ENCODE measurements around the gene NEK3. TPM values are rescaled to one million over a fixed set of nuclear protein-coding genes. Genes with fewer than 3 reads are reported as not detected.
"Not testable (repeated sequence)": the region's sequence is repeated elsewhere in the genome, so short reads cannot be mapped to it uniquely, and the experiment has no call there.

NEK3 gene
- total RNA-seq, 1 experiment from 2014 or later: 13.3 TPM

DNA sequence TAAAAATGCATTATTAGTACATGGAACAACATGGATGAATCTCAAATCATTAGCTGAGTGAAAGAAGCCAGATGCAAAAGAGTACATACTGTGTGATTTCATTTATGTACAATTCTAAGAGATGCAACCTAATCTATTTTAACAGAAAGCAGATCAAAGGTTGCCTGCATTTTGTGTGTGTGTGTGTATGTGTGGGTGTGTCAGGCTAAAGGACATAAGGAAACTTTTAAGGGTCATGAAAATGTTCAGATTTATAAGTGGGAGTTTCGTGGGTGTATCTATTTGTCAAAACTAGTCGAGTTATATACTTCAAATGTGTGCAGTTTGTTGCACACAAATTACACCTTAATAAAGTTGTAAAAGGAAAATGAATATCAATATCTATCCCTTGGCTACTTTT, 17.9 kb upstream of the NEK3 start:
- Histone ChIP-seq H2BK5ac (ENCODE audit: insufficient read length, low read length) (no peak overlapping the region), H2AFZ (ENCODE audit: low read length) (no peak overlapping the region), H3K23me2 (ENCODE audit: insufficient read length, low read depth, low read length, poor library complexity, severe bottlenecking) (no peaks in the 10 kb centered on the region), H3K23ac (ENCODE audit: insufficient read length, low read depth, low read length) (no peak overlapping the region), H3K4ac (ENCODE audit: low read depth, low read length) (no peak overlapping the region), H3K79me1 (ENCODE audit: insufficient read depth, low read depth, low read length, poor library complexity, severe bottlenecking) (no peaks in the 10 kb centered on the region), H3K4me2 (ENCODE audit: insufficient read depth, insufficient read length, low read length) (no peak overlapping the region), H3K9me3 (ENCODE audit: control insufficient read depth, low read depth, low read length) (no peaks in the 10 kb centered on the region), H3K79me2 (ENCODE audit: insufficient read depth, low read length) (no peaks in the 10 kb centered on the region), H3K14ac (ENCODE audit: insufficient read depth, low read length) (no peak overlapping the region), H3K27ac (ENCODE audit: insufficient read length, low read depth, low read length) (no peak overlapping the region), H3T11ph (ENCODE audit: low read length) (no peak overlapping the region), H4K5ac (ENCODE audit: insufficient read length, low read depth, low read length) (no peak overlapping the region), H3K9ac (ENCODE audit: extremely low read depth, insufficient read length, low read length) (no peak overlapping the region), H2BK20ac (ENCODE audit: low read depth, low read length, poor library complexity, severe bottlenecking) (no peak overlapping the region), H2BK12ac (ENCODE audit: insufficient read length, low read depth, low read length) (no peak overlapping the region), H2BK120ac (ENCODE audit: low read depth, low read length, poor library complexity, severe bottlenecking) (no peak overlapping the region), H4K8ac (replicated peaks; ENCODE audit: insufficient read length, low read depth, low read length) (no peak overlapping the region), H3K4me1 (ENCODE audit: insufficient read depth, low read length) (no peaks in the 10 kb centered on the region), H4K20me1 (ENCODE audit: control insufficient read depth, insufficient read depth, insufficient read length) (no peaks in the 10 kb centered on the region), H3K18ac (ENCODE audit: insufficient read length, low read depth, low read length) (no peak overlapping the region), H2AK5ac (ENCODE audit: insufficient read length, low read length) (no peak overlapping the region), H4K91ac (ENCODE audit: insufficient read length, low read depth, low read length) (no peak overlapping the region), H3K27me3 (ENCODE audit: insufficient read depth, low read length) (no peaks in the 10 kb centered on the region), H3K56ac (ENCODE audit: insufficient read length, low read depth, low read length) (no peak overlapping the region), H2BK15ac (ENCODE audit: low read depth, low read length) (no peak overlapping the region)
- Mint-ChIP-seq H3K4me3 (no peak overlapping the region), H3K36me3 (ENCODE audit: insufficient read depth in 1 of 3, low read depth in 3 of 3) (peaks cover 0 to 42% (median 22%) of the 10 kb centered on the region in 3 experiments; a peak in 5 of 7 replicates), H3K27me3 (ENCODE audit: low read depth) (no peaks in the 10 kb centered on the region), H3K9me3 (no peaks in the 10 kb centered on the region), H3K27ac (no peak overlapping the region), H3K4me1 (no peaks in the 10 kb centered on the region)
- TF ChIP-seq, protein P1, sequence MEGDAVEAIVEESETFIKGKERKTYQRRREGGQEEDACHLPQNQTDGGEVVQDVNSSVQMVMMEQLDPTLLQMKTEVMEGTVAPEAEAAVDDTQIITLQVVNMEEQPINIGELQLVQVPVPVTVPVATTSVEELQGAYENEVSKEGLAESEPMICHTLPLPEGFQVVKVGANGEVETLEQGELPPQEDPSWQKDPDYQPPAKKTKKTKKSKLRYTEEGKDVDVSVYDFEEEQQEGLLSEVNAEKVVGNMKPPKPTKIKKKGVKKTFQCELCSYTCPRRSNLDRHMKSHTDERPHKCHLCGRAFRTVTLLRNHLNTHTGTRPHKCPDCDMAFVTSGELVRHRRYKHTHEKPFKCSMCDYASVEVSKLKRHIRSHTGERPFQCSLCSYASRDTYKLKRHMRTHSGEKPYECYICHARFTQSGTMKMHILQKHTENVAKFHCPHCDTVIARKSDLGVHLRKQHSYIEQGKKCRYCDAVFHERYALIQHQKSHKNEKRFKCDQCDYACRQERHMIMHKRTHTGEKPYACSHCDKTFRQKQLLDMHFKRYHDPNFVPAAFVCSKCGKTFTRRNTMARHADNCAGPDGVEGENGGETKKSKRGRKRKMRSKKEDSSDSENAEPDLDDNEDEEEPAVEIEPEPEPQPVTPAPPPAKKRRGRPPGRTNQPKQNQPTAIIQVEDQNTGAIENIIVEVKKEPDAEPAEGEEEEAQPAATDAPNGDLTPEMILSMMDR (conservative IDR thresholded peaks at IDR 0.05): no peak
- WGBS (ENCODE audit: extremely low coverage, insufficient read length, low lambda C conversion rate): no CpG with 5 or more reads among the region's 2 CpGs
- no peak for DNase-seq

DNA sequence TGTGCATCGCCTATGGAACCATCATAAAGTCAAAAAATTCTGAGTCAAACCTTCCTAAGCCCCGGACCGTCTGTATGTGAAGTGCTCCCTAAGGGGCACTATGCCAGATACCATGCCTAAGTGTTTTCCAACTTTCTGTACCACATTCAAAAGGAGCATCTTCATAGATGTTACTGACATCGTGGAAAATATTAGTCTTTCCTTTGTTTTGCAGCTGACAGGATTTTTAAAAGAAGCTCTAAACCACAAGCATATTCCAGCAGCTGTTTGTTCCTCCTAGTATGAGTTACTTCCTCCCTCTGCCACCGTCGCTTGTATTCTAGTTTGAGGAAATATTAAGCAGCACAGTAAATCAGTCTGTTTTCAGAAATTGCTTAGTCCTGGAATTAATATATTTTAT, 14.6 kb upstream of the NEK3 start:
- not testable (repeated sequence) for H3K27me3 ChIP-seq (ENCODE audit: insufficient read depth, low read length); H3K14ac ChIP-seq (ENCODE audit: insufficient read depth, low read length); H4K5ac ChIP-seq (ENCODE audit: insufficient read length, low read depth, low read length); H2AFZ ChIP-seq (ENCODE audit: low read length); H3K79me1 ChIP-seq (ENCODE audit: insufficient read depth, low read depth, low read length, poor library complexity, severe bottlenecking); H3K4me1 ChIP-seq (ENCODE audit: insufficient read depth, low read length); H3K27ac Mint-ChIP-seq; H3K27ac ChIP-seq (ENCODE audit: insufficient read length, low read depth, low read length); H4K91ac ChIP-seq (ENCODE audit: insufficient read length, low read depth, low read length); H3K4me1 Mint-ChIP-seq; H3K27me3 Mint-ChIP-seq (ENCODE audit: low read depth); H2BK15ac ChIP-seq (ENCODE audit: low read depth, low read length); H3T11ph ChIP-seq (ENCODE audit: low read length); H2BK5ac ChIP-seq (ENCODE audit: insufficient read length, low read length); H3K4me3 Mint-ChIP-seq; H3K79me2 ChIP-seq (ENCODE audit: insufficient read depth, low read length); H2BK12ac ChIP-seq (ENCODE audit: insufficient read length, low read depth, low read length); H4K20me1 ChIP-seq (ENCODE audit: control insufficient read depth, insufficient read depth, insufficient read length); H3K4me2 ChIP-seq (ENCODE audit: insufficient read depth, insufficient read length, low read length); H3K56ac ChIP-seq (ENCODE audit: insufficient read length, low read depth, low read length); H3K9me3 Mint-ChIP-seq; H2AK5ac ChIP-seq (ENCODE audit: insufficient read length, low read length); H3K9me3 ChIP-seq (ENCODE audit: control insufficient read depth, low read depth, low read length); H3K18ac ChIP-seq (ENCODE audit: insufficient read length, low read depth, low read length); H3K9ac ChIP-seq (ENCODE audit: extremely low read depth, insufficient read length, low read length); DNase-seq; H3K23ac ChIP-seq (ENCODE audit: insufficient read length, low read depth, low read length); H2BK120ac ChIP-seq (ENCODE audit: low read depth, low read length, poor library complexity, severe bottlenecking); H3K23me2 ChIP-seq (ENCODE audit: insufficient read length, low read depth, low read length, poor library complexity, severe bottlenecking); H4K8ac ChIP-seq (replicated peaks; ENCODE audit: insufficient read length, low read depth, low read length); H2BK20ac ChIP-seq (ENCODE audit: low read depth, low read length, poor library complexity, severe bottlenecking); H3K4ac ChIP-seq (ENCODE audit: low read depth, low read length)
- WGBS (ENCODE audit: extremely low coverage, insufficient read length, low lambda C conversion rate): no CpG with 5 or more reads among the region's 6 CpGs
- H3K36me3 Mint-ChIP-seq (ENCODE audit: insufficient read depth in 1 of 3, low read depth in 3 of 3): peaks cover 0 to 41% (median 15%) of the 10 kb centered on the region in 3 experiments; a peak in 5 of 7 replicates
